Smooth muscle cell (in vitro differentiated cells): ENCODE data around the gene CORO2A. TPM values are rescaled to one million over a fixed set of nuclear protein-coding genes. Genes with fewer than 3 reads are reported as not detected.

ENCODE experiments used
- DNase-seq: peaks from one replicate; lab custom pipeline; 2025; ENCODE audit not compliant: unreplicated experiment; lab: John Stamatoyannopoulos, UW
- H2AFZ ChIP-seq: fragments of 200-600 bp; sonication (generic); 2 replicates; pipeline ENCODE4 v1.6.0; 2016; ENCODE audit warnings: antibody characterized with exemption, low read depth, mild to moderate bottlenecking
- H3F3A ChIP-seq: fragments of 200-600 bp; sonication (generic); 2 replicates; pipeline ENCODE4 v1.6.0; 2017; ENCODE audit warnings: antibody characterized with exemption, low read depth
- H3K27ac ChIP-seq: fragments of 200-600 bp; sonication (generic); 2 replicates; pipeline ENCODE4 v1.5.1; 2016; ENCODE audit warnings: low read depth, mild to moderate bottlenecking
- H3K27me3 ChIP-seq: fragments of 200-600 bp; sonication (generic); 2 replicates; pipeline ENCODE4 v1.6.1; 2016; ENCODE audit warnings: low read depth, mild to moderate bottlenecking
- H3K36me3 ChIP-seq: fragments of 200-600 bp; sonication (generic); 2 replicates; pipeline ENCODE4 v1.5.1; 2016; ENCODE audit warnings: low read depth
- H3K4me1 ChIP-seq: fragments of 200-600 bp; sonication (generic); 2 replicates; pipeline ENCODE4 v1.5.1; 2016; ENCODE audit warnings: low read depth
- H3K4me2 ChIP-seq: fragments of 200-600 bp; sonication (generic); 2 replicates; pipeline ENCODE4 v1.6.0; 2016; ENCODE audit warnings: mild to moderate bottlenecking
- H3K4me3 ChIP-seq: fragments of 200-600 bp; sonication (generic); 2 replicates; pipeline ENCODE4 v1.5.1; 2016; ENCODE audit warnings: mild to moderate bottlenecking
- H3K79me2 ChIP-seq: fragments of 200-600 bp; sonication (generic); 2 replicates; pipeline ENCODE4 v1.6.0; 2016; ENCODE audit warnings: low read depth, mild to moderate bottlenecking
- H3K9ac ChIP-seq: fragments of 200-600 bp; sonication (generic); 2 replicates; pipeline ENCODE4 v1.6.0; 2016; ENCODE audit warnings: low read depth
- H3K9me3 ChIP-seq: fragments of 200-600 bp; sonication (generic); replicated peaks from 2 replicates; pipeline ENCODE4 v1.5.1; 2016; ENCODE audit warnings: low read depth
- H4K20me1 ChIP-seq: fragments of 200-600 bp; sonication (generic); 2 replicates; pipeline ENCODE4 v1.6.0; 2016; ENCODE audit warnings: low read depth
- CTCF ChIP-seq: fragments of 200-600 bp; sonication (generic); IDR thresholded peaks from 2 replicates; pipeline ENCODE4 v1.5.1; 2017; ENCODE audit warnings: borderline replicate concordance, mild to moderate bottlenecking, antibody characterized with exemption; ENCODE audit not compliant: insufficient read depth, poor library complexity, severe bottlenecking
- WGBS: methylation state at CpG from one replicate; pipeline ENCODE4 v1.1.7; 2016; ENCODE audit warnings: low lambda C conversion rate; 5-methylcytosine and 5-hydroxymethylcytosine counted together
- polyA plus RNA-seq: library from polyadenylated mRNA; unstranded; fragments of >200 nt; fragmentation: Nextera tagmentation; extraction: Ambion mirVana; gene quantifications from 2 replicates; pipeline ENCODE4 v1.2.1, GENCODE V29; 2016
- total RNA-seq: library from RNA; depleted of rRNA; stranded (reverse); fragments of >200 nt; gene quantifications from 2 replicates; pipeline ENCODE4 v1.2.3, GENCODE V29; 2014

CORO2A gene
- total and polyA plus RNA-seq, 2 experiments from 2014 or later, result 4.7 to 5.8 TPM

GRCh38 chr9:98236901-98237487 is 44.6 kb upstream of the CORO2A start:
- DNase-seq, result no peak
- TF ChIP-seq CTCF, result no peak
- Histone ChIP-seq H3F3A (no peaks in the 10 kb centered on the region), H3K36me3 (no peaks in the 10 kb centered on the region), H3K9ac (no peak overlapping the region), H3K79me2 (no peaks in the 10 kb centered on the region), H4K20me1 (no peaks in the 10 kb centered on the region), H3K9me3 (no peaks in the 10 kb centered on the region), H3K4me3 (no peak overlapping the region), H3K4me1 (no peaks in the 10 kb centered on the region), H3K27ac (no peak overlapping the region), H2AFZ (no peak overlapping the region), H3K27me3 (no peaks in the 10 kb centered on the region), H3K4me2 (no peak overlapping the region)
- 81% methylated on average over 8 of the region's 8 CpGs for WGBS

- no peaks in the 10 kb centered on the region for H3F3A ChIP-seq
- H4K20me1 ChIP-seq, result no peaks in the 10 kb centered on the region
- H3K4me1 ChIP-seq, result no peaks in the 10 kb centered on the region
- no peak for TF ChIP-seq CTCF
- WGBS, result 87% methylated on average over 9 of the region's 9 CpGs
- H3K79me2 ChIP-seq, result no peaks in the 10 kb centered on the region
- no peak for DNase-seq
- H3K4me2 ChIP-seq, result no peak overlapping the region
- no peak overlapping the region for H3K9ac ChIP-seq
- no peak overlapping the region for H2AFZ ChIP-seq
- no peaks in the 10 kb centered on the region for H3K27me3 ChIP-seq
- no peaks in the 10 kb centered on the region for H3K9me3 ChIP-seq
- H3K36me3 ChIP-seq, result no peaks in the 10 kb centered on the region
- no peak overlapping the region for H3K27ac ChIP-seq
- H3K4me3 ChIP-seq, result no peak overlapping the region
These were observed 42.7 kb upstream of the CORO2A start for GRCh38 chr9:98235126-98235525.

- H3K27ac ChIP-seq, result no peak overlapping the region
- no peaks in the 10 kb centered on the region for H3K36me3 ChIP-seq
- H4K20me1 ChIP-seq, result no peaks in the 10 kb centered on the region
- no peak for TF ChIP-seq CTCF
- 88% methylated on average over 9 of the region's 9 CpGs for WGBS
- H3K79me2 ChIP-seq, result no peaks in the 10 kb centered on the region
- H2AFZ ChIP-seq, result no peak overlapping the region
- no peaks in the 10 kb centered on the region for H3K4me1 ChIP-seq
- no peak overlapping the region for H3K4me3 ChIP-seq
- H3K27me3 ChIP-seq, result no peaks in the 10 kb centered on the region
- H3F3A ChIP-seq, result no peaks in the 10 kb centered on the region
- H3K9me3 ChIP-seq, result no peaks in the 10 kb centered on the region
- no peak overlapping the region for H3K4me2 ChIP-seq
- no peak overlapping the region for H3K9ac ChIP-seq
- no peak for DNase-seq
These were observed 41.9 kb upstream of the CORO2A start for GRCh38 chr9:98234245-98234825.

GRCh38 chr9:98232926-98233325 is 40.5 kb upstream of the CORO2A start:
- Histone ChIP-seq H4K20me1 (no peaks in the 10 kb centered on the region), H3K79me2 (no peaks in the 10 kb centered on the region), H3K36me3 (no peaks in the 10 kb centered on the region), H3K4me1 (no peaks in the 10 kb centered on the region), H3F3A (no peaks in the 10 kb centered on the region), H3K9me3 (no peaks in the 10 kb centered on the region), H3K27ac (no peak overlapping the region), H2AFZ (no peak overlapping the region), H3K4me2 (no peak overlapping the region), H3K4me3 (no peak overlapping the region), H3K27me3 (no peaks in the 10 kb centered on the region), H3K9ac (no peak overlapping the region)
- DNase-seq, result no peak
- no peak for TF ChIP-seq CTCF
- 98% methylated on average over 5 of the region's 5 CpGs for WGBS
